Fibroblast of upper back skin (primary cell): Measurements from ENCODE around the gene TES.

Experiments used
- DNase-seq: peaks from one replicate; pipeline ENCODE4 v3.0.0-alpha.2; 2013

TES gene

GRCh38 chr7:116194115-116194514 is 16.2 kb upstream of the TES start:
- peak; percentile 37 for DNase-seq

- DNase-seq = peak; percentile 31
These were observed 14.9 kb upstream of the TES start for GRCh38 chr7:116195451-116195850.

DNA sequence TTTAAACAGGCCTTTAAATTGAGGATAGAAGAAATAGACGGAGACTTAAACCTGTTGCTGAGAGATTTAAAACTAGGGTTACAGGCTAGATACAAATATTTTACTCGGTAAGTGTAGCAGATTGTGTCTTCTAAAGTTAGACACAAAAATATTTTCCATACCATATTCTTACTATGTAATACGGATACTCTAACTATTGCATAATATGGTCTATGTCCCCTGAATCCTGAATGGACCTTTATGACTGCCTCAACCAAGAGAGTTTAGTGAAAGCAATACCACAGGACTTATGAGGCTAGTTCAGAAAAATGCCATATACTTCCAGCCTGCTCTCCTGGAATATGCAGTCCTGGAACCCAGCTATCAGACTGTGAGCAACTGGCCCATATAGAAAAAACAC is 13.4 kb upstream of the TES start:
- no peak for DNase-seq

- peak; percentile 74 for DNase-seq
These were observed 13.0 kb upstream of the TES start for GRCh38 chr7:116197360-116197759.

DNA sequence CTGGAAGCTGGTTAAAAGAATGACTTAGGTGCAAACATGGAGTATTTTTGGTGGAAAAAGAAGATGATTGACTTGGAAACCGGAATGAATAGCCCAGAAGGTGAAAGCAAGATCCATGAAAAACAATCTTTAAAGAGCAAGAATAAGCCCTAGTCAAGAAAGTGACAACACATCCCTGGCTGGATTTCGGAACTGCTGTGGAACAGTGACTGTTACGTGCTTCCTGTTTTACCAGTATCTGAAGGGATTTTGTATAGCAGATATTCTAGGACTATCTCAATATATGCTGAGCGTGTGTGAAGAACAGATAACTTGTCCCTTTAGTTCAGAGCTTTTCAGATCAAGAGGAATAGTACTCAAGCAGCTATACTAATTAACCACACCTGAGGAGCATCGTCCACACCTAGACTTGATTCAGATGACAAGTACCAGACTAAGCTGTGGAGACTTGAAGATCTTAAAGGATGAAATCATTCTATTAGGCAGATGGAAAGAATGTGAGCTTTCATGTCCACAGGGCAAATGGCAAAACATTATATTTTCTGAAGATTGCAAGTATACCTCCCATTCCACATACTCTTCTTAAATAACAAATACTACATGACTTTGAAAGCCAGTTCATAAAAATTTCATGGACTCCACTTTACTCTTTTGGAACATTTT is 11.5 kb upstream of the TES start:
- DNase-seq = no peak

GRCh38 chr7:116200963-116201362 is 9.4 kb upstream of the TES start:
- no peak for DNase-seq

DNA sequence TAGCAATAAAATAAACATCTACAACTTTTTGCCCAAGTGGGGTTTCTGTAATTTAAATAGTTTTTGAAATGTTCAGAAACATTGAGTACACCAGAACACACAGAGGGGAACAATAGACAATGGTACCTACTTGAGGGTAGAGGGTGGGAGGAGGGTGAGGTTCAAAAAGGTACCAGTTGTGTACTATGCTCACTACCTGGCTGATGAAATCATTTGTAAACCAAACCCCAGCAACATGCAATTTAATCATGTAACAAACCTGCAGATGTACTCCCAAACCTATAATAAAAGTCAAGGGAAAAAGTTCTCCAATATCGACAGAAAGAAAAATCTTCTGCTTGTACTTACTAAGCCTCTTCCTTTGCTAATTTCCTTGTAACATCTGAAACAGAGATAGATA is 4.2 kb upstream of the TES start:
- DNase-seq = no peak

GRCh38 chr7:116208919-116209318 is 1.4 kb upstream of the TES start:
- DNase-seq = no peak

DNA sequence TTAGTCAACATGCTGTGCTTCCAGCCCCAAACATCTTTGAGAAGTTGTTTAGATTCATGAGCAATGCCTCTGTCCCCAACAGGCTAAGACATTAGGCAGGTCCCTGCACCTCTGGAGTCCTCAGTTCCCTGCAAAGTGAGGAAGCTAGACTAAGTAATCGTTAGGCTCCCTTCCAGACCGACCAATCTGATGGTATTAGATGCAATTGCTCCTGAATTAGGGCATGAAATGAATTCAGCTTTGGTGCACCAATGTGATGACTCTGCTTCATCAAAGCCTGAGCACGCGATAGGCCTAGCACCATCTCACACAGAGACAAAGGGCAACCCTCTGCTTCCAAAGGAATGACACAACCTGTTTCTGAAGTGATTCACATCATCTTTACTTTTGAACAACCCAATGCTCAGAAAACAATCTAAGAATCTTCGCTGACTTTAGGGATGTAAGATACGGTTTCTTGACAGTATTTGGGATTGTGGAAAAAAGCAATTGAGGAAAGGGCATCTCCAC is 723 bp upstream of the TES start:
- DNase-seq = no peak

GRCh38 chr7:116211006-116211912 is 920 bp downstream of the TES start:
- DNase-seq = peak; percentile 89

DNA sequence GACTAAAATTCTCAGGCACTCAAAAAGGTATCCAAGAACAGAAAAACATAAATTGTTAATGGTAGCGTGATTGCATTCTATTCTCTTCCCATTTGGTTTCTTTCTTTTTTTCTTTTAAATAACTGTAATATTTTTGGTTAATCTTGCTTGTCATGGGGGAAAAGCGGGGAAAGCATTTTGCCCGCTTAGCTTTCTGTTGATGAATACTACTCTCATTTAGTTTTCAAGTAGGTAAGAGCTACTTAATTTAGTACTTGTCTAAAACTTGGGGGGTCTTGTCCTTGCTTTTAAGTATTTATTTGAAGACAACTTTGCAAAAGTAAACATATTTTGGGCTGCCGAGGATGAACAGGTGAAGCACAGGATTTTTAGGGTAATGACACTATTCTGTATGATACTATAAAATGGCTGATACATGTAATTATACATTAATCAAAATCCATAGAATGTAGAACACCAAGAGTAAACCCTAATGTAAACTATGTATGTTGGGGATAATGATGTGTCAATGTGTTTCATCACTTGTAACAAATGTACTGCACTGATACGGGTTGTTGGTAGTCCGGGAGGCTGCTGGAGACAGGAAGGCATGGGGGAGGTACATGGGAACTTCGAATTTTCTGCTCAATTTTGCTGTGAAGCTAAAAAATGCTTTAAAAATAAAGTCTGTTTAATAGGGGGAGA is 1.7 kb downstream of the TES start:
- peak; percentile 43 for DNase-seq

- DNase-seq = peak; percentile 61
These were observed 2.5 kb downstream of the TES start for GRCh38 chr7:116212869-116213268.

GRCh38 chr7:116213361-116214130 is 3.2 kb downstream of the TES start:
- peak; percentile 68 for DNase-seq

- no peak for DNase-seq
These were observed 4.6 kb downstream of the TES start for GRCh38 chr7:116214921-116215320.

DNA sequence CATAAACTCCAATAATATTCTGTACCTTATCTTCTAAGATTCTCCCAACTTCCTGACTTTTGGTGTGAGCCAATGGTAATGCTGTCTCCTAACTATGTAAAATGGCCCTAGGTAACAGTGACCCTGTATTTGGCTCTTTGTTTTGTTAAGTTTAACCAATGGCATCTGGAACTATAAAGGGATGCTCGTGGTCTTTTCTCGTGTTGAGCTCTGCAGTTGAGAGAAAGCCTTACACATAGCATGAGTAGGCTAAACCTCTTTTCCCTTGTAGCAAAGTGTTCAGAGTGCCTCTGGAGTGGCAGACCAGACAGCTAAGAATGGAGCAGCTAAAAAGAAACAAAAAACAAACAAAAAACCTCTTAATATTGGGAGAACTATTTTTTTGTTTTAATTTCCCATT is 5.2 kb downstream of the TES start:
- DNase-seq = no peak

DNA sequence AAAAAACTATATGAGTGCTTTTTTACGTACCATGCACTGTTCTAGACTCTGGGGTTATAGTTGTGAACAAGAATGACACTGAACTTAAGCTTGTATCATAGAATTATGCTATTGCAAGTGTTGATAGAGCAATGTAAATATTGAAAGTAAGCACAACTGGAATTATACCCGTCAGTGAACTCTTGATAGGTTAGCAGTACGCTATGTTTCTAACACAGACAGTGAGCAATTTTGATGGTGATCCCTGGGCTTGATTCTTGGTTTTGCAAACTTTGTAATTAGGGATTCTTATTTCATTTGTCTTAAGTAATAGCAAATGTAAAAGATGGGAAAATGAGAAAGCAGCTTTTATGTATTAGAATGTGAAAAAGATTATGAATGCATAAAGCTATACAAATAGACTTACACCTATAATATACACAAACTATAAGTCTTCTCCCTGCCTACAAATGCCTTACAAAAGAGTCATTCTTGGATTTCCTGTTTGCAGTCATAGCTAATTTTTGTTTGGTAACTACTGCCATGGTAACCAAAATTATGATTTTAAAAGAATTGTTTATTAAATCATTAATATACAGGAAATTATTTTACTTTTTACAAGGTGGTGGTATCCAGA is 6.7 kb downstream of the TES start:
- no peak for DNase-seq

DNA sequence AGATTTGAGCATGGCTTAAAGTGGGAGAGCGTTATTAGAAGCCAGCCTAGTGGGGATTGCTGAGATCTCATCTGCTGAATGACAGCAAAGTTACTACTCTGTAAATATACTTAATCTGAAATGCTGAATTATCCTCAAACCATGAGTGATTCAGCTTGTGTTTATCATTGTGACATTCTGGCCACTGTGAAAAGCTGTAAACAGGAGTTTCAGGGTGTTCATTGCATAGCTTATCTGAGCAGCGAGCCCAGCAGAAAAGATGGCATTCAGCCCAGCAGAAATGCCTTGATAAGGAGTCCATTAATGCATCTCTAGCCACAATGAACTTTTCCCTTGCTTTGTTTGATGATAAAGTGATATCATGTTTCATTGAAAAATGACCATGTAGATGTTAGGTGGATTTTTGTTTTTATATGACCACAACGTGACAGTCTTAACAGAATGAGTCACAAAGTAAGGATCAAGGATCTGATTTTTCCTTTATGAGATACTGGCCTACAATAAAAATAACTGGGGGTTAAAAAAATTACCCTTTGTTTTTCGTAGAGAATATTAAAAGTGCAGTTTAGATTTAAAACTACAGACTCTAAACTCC is 7.8 kb downstream of the TES start:
- DNase-seq = peak; percentile 85

- no peak for DNase-seq
These were observed 8.4 kb downstream of the TES start for GRCh38 chr7:116218747-116219146.

GRCh38 chr7:116219288-116219687 is 8.9 kb downstream of the TES start:
- DNase-seq = no peak

DNA sequence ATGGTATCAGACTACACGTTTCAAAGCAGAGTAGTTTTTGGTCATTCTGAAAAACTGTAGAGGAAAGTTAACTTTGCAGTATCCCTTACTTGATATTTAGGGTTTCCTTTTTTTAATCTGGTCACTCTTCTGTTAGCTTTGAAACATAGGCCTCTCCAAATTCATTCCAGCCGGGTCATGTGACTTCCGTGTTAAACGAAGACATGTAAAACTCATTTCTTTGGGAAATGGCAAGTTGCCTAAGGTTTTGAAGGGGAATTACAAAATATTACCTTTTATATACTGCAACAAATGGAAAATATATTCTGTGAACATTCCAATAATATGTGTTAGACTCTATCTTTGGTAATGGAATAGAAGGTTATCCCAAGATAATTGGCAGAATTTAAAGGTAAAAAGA is 9.5 kb downstream of the TES start:
- DNase-seq = no peak

GRCh38 chr7:116222501-116222900 is 12.2 kb downstream of the TES start:
- no peak for DNase-seq

GRCh38 chr7:116223588-116223987 is 13.2 kb downstream of the TES start:
- no peak for DNase-seq
